Colonic mucosa (tissue), 4 donors: ENCODE measurements around the gene IL17RE. TPM values are rescaled to one million over a fixed set of nuclear protein-coding genes. Genes with fewer than 3 reads are reported as not detected.

Source experiments
- DNase-seq: peaks from one replicate; pipeline ENCODE4 v3.0.0-alpha.2; 2020
- H3K27ac ChIP-seq: fragments of 200-600 bp; one replicate; pipeline ENCODE4 v1.8.0; 2021
- H3K27me3 ChIP-seq: fragments of 200-600 bp; one replicate; pipeline ENCODE4 v1.8.0; 2021
- H3K36me3 ChIP-seq: fragments of 200-600 bp; one replicate; pipeline ENCODE4 v1.8.0; 2021
- H3K4me1 ChIP-seq: fragments of 200-600 bp; one replicate; pipeline ENCODE4 v1.8.0; 2021; ENCODE audit warnings: mild to moderate bottlenecking
- H3K4me3 ChIP-seq: fragments of 200-600 bp; one replicate; pipeline ENCODE4 v1.8.0; 2021
- H3K9ac ChIP-seq, 2 donors: one replicate each; pipeline ENCODE4 v1.7.0; 2013; ENCODE audit warnings: control low read depth in 2 of 2, low read depth in 2 of 2, low read length in 2 of 2
- H3K9me3 ChIP-seq: fragments of 200-600 bp; one replicate; pipeline ENCODE4 v1.8.0; 2021
- CTCF ChIP-seq: fragments of 200-600 bp; IDR thresholded peaks from one replicate; pipeline ENCODE4 v1.8.0; 2022; ENCODE audit warnings: antibody characterized with exemption, mild to moderate bottlenecking
- intact Hi-C: fragments of 100-400 bp; cut with DNase I; formaldehyde crosslinking; loops from one replicate; pipeline ENCODE4 v1.14.1; 2022
- total RNA-seq, 2 donors: library from RNA; stranded (reverse); fragmentation: NEBNext Ultra II Directional in 1 of 2; extraction: Animal tissue kit (Norgen Biotek cat#: 25700) in 1 of 2; gene quantifications; one replicate each; pipeline ENCODE4 v1.2.1, GENCODE V29; 2021
- donor health status: healthy.
- donor health status: DM: no; HTN: no; CAD: no.
- donor health status: DM: no; HTN: no; CAD: no.

The IL17RE gene
- total RNA-seq, 2 donors from 2014 or later = 66.4 to 71.4 TPM

DNA sequence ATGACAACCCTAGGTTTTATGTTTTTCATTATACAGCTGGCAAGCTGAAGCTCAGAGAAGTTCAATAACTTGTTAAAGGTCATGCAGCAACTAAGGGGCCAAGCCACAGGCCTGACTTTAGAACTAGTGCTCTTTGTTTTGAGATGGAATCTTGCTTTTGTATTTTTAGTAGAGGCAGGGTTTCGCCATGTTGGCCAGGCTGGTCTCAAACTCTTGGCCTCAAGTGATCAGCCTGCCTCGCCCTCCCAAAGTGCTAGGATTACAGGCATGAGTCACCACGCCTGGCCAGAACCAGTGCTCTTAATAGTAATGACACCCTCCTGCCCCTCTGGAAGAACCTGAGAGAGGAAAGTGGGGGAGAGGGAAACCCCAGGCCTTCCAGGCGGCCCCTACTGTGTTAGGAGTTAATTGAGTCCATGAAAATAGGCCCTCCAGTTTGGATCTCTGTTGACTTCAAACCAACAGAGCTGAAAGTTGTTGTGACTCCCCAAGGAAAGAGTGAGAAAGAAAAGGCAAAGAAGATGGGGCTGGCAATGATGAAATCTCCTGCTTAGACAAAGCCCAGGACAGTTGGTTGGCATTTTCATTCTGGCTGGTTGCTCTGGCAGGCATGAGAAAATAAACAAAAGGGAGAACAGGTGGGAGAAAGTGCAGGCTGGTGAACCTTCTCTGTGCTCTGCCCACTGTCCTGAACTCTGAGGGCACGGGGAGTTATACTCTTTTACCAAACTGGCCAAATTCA lies 53.1 kb downstream of the IL17RE start:
- H3K27ac ChIP-seq = no peak overlapping the region
- DNase-seq = no peak
- peaks cover 5% of the 10 kb centered on the region for H3K4me1 ChIP-seq
- no peaks in the 10 kb centered on the region for H3K36me3 ChIP-seq
- H3K4me3 ChIP-seq = no peak overlapping the region
- TF ChIP-seq CTCF = no peak
- H3K27me3 ChIP-seq = no peaks in the 10 kb centered on the region
- H3K9ac ChIP-seq = no peak overlapping the region
- H3K9me3 ChIP-seq = no peaks in the 10 kb centered on the region
- intact Hi-C loops = no loop called here

DNA sequence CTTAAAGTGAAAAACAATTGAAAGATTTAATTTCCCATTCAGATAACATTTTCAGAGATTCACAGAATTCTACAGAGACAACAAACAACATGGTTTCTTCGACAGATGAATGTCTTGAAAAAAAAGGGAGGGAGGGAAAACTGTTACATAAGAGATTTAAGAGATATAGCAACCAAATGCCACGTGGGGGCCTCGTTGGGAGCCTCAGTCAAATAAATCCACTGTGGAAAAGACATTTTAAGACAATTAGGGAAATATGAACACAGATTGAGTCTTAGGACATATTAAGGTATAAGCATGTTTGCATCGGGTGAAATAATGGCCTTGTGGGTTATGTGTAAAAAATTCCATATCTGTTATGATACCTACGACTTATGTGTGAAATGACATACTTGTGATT lies 54.6 kb downstream of the IL17RE start:
- H3K9ac ChIP-seq = no peak overlapping the region
- H3K27me3 ChIP-seq = no peaks in the 10 kb centered on the region
- H3K9me3 ChIP-seq = no peaks in the 10 kb centered on the region
- H3K4me3 ChIP-seq = no peak overlapping the region
- no peak for DNase-seq
- no peaks in the 10 kb centered on the region for H3K4me1 ChIP-seq
- no peak overlapping the region for H3K27ac ChIP-seq
- no peak for TF ChIP-seq CTCF
- H3K36me3 ChIP-seq = no peaks in the 10 kb centered on the region
- intact Hi-C loops = no loop called here

GRCh38 chr3:9965200-9965875 lies 62.7 kb downstream of the IL17RE start:
- Histone ChIP-seq H3K9me3 (no peaks in the 10 kb centered on the region), H3K4me3 (no peak overlapping the region), H3K9ac (no peak overlapping the region), H3K27ac (no peak overlapping the region), H3K36me3 (peaks cover 6% of the 10 kb centered on the region), H3K27me3 (no peaks in the 10 kb centered on the region), H3K4me1 (no peaks in the 10 kb centered on the region)
- no peak for DNase-seq
- TF ChIP-seq CTCF = no peak
- intact Hi-C loops = no loop called here

Other genes starting within 250 kb of the IL17RE start
- gene CPNE9, start 199.0 kb upstream of the IL17RE start, total RNA-seq = not detected
- 10 to 100 TPM; 13.6 to 18.7 TPM for gene BRPF1, start 171.1 kb upstream of the IL17RE start, total RNA-seq
- 10 to 100 TPM; 19.1 to 24.9 TPM for gene OGG1, start 152.9 kb upstream of the IL17RE start, total RNA-seq
- 10 to 100 TPM in 1 of 2 donors, 1 to 10 TPM in 1; 7.8 to 16.5 TPM for gene CAMK1, start 132.9 kb upstream of the IL17RE start, total RNA-seq
- gene TADA3, start 110.4 kb upstream of the IL17RE start, total RNA-seq = 10 to 100 TPM; 60.1 to 66.4 TPM
- gene ARPC4, start 109.8 kb upstream of the IL17RE start, total RNA-seq = 100 to 1,000 TPM; 221 to 228 TPM
- gene TTLL3, start 92.6 kb upstream of the IL17RE start, total RNA-seq = 10 to 100 TPM; 25.0 to 28.7 TPM
- gene RPUSD3, start 58.8 kb upstream of the IL17RE start, total RNA-seq = 10 to 100 TPM; 24.8 to 42.9 TPM
- gene CIDEC, start 22.6 kb upstream of the IL17RE start, total RNA-seq = 1 to 10 TPM; 4.5 to 8.9 TPM
- 10 to 100 TPM; 43.7 to 51.2 TPM for gene JAGN1, start 12.2 kb upstream of the IL17RE start, total RNA-seq
- gene IL17RC, start 14.2 kb downstream of the IL17RE start, total RNA-seq = 10 to 100 TPM; 21.2 to 26.8 TPM
- gene CRELD1, start 31.0 kb downstream of the IL17RE start, total RNA-seq = 10 to 100 TPM; 23.3 to 40.4 TPM
- 1 to 10 TPM in 1 of 2 donors, under 1 TPM in 1; 0.96 to 1.1 TPM for gene PRRT3, start 49.6 kb downstream of the IL17RE start, total RNA-seq
- gene EMC3, start 84.0 kb downstream of the IL17RE start, total RNA-seq = 10 to 100 TPM; 80.2 to 85.9 TPM
- 10 to 100 TPM in 1 of 2 donors, 1 to 10 TPM in 1; 6.9 to 31.1 TPM for gene FANCD2, start 123.6 kb downstream of the IL17RE start, total RNA-seq
- gene FANCD2OS, start 205.4 kb downstream of the IL17RE start, total RNA-seq = not detected
- 100 to 1,000 TPM; 104 to 105 TPM for gene BRK1, start 212.8 kb downstream of the IL17RE start, total RNA-seq
- 10 to 100 TPM; 35.4 to 40.6 TPM for gene VHL, start 238.9 kb downstream of the IL17RE start, total RNA-seq